ENCODE measurements around the gene PDE11A.

DNA sequence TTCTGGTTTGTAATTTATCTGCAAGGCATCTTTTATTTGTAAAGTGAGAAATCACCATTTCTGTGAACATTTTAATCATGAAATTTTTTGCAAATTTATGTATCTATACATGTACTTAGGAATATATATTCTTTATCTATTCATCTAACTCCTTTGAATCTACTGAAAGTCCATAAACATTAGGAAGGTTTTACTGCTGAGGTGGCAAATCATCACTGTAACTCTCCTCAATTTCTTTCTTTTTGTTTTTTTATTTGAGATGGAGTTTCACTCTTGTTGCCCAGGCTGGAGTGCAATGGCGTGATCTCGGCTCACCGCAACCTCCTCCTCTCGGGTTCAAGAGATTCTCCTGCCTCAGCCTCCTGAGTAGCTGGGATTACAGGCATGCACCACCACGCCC lies 383.7 kb downstream of the PDE11A start:
- TF ChIP-seq POLR2A (IDR thresholded peaks at IDR 0.05; ENCODE audit: low read depth, low read length) (no peak), TAF1 (IDR thresholded peaks at IDR 0.05; ENCODE audit: low read depth, low read length) (no peak), POLR2AphosphoS5 (IDR thresholded peaks at IDR 0.05; ENCODE audit: low read depth, low read length) (no peak)
